HCT116 (cell line): ENCODE data around the gene AMN. TPM values are rescaled to one million over a fixed set of nuclear protein-coding genes. Genes with fewer than 3 reads are reported as not detected.

Experiments used
- ATAC-seq: fragments of 200-7000 bp; cut with Tn5 transposase; 2 replicates; pipeline ENCODE4 v1.9.1; 2020; ENCODE audit warnings: mild to moderate bottlenecking, moderate library complexity
- BruUV-seq: library from RNA; stranded (reverse); fragments of 400-500 nt; replicated peaks from 2 replicates; lab custom pipeline; 2021; lab: Mats Ljungman, UMichigan
- CTCF ChIA-PET: fragments of 300-600 bp; sonication (Branson Sonifier 250); formaldehyde crosslinking; loops from one replicate; lab custom pipeline; 2021; ENCODE audit warnings: antibody characterized with exemption; lab: Charles Lee
- POLR2A ChIA-PET: fragments of 300-600, 350-600 bp; sonication (Branson Sonifier 250); formaldehyde crosslinking; loops from one replicate; lab custom pipeline; 2021; ENCODE audit warnings: antibody characterized with exemption; lab: Charles Lee
- RAD21 ChIA-PET, 2 experiments: fragments of 300-600 bp; sonication (Branson Sonifier 250); formaldehyde crosslinking; loops; one replicate each; lab custom pipeline; 2023; ENCODE audit warnings: low total read pairs in 2 of 2; ENCODE audit not compliant: uncharacterized antibody in 2 of 2, unreplicated experiment in 2 of 2, low non-redundant PET in 1 of 2; lab: Charles Lee
- DNase-seq: peaks from one replicate; pipeline ENCODE4 v3.0.0-alpha.2; 2010; ENCODE audit warnings: low read depth, low spot score
- H2AFZ ChIP-seq: fragments of 200-600 bp; shearing (Covaris generic), sonication (generic); 2 replicates; pipeline ENCODE4 v1.6.1; 2017; ENCODE audit warnings: low read depth, mixed run types, mixed read lengths, antibody characterized with exemption, low read length; ENCODE audit not compliant: poor library complexity, severe bottlenecking
- H3K27ac ChIP-seq: 2 replicates; pipeline ENCODE4 v1.5.1; 2012; ENCODE audit warnings: low read depth, low read length
- H3K27me3 ChIP-seq: fragments of 200-600 bp; sonication (generic); 2 replicates; pipeline ENCODE4 v1.6.1; 2016; ENCODE audit warnings: mixed run types, low read length, mixed read lengths; ENCODE audit not compliant: insufficient read depth
- H3K36me3 ChIP-seq, 2 experiments: fragments of 200-500 bp in 1 of 2; fragments of 200-600 bp in 1 of 2; sonication (Bioruptor generic) in 1 of 2; sonication (generic) in 1 of 2; 2 replicates each; pipeline versions ENCODE4 v1.5.1 to v1.6.1; 2014 to 2016; ENCODE audit warnings: low read length in 2 of 2, inconsistent platforms in 1 of 2, mixed read lengths in 1 of 2, mixed run types in 1 of 2; ENCODE audit not compliant: insufficient read depth in 2 of 2, control insufficient read depth in 1 of 2
- H3K4me1 ChIP-seq, 2 experiments: fragments of 200-600 bp in 1 of 2; sonication (generic) in 1 of 2; 2 replicates each; pipeline versions ENCODE4 v1.5.1 to v1.6.1; 2012 to 2017; ENCODE audit warnings: low read length in 2 of 2, inconsistent platforms in 1 of 2, mild to moderate bottlenecking in 1 of 2, mixed read lengths in 1 of 2, mixed run types in 1 of 2, moderate library complexity in 1 of 2; ENCODE audit not compliant: insufficient read depth in 2 of 2, control insufficient read depth in 1 of 2
- H3K4me2 ChIP-seq: fragments of 200-600 bp; sonication (generic); 2 replicates; pipeline ENCODE4 v1.6.1; 2017; ENCODE audit warnings: mixed run types, low read length, mixed read lengths
- H3K4me3 ChIP-seq, 2 experiments: fragments of 200-600 bp in 1 of 2; sonication (generic) in 1 of 2; replicated peaks in 1 of 2; 2 replicates each; pipeline ENCODE4 v1.5.1; 2011 to 2016; ENCODE audit warnings: low read length in 2 of 2, control low read depth in 1 of 2, low read depth in 1 of 2, mild to moderate bottlenecking in 1 of 2, mixed read lengths in 1 of 2, mixed run types in 1 of 2
- H3K79me2 ChIP-seq: fragments of 200-600 bp; sonication (generic); 2 replicates; pipeline ENCODE4 v1.6.1; 2017; ENCODE audit warnings: mild to moderate bottlenecking, mixed run types, low read length, moderate library complexity, mixed read lengths; ENCODE audit not compliant: insufficient read depth
- H3K9ac ChIP-seq: fragments of 200-600 bp; sonication (generic); 2 replicates; pipeline ENCODE4 v1.6.1; 2016; ENCODE audit warnings: low read length, mixed read lengths
- H3K9me2 ChIP-seq: fragments of 200-600 bp; sonication (generic), shearing (Covaris generic); 2 replicates; pipeline ENCODE4 v1.6.1; 2017; ENCODE audit warnings: mixed run types, mild to moderate bottlenecking, moderate library complexity; ENCODE audit not compliant: insufficient read depth
- H3K9me3 ChIP-seq, 2 experiments: fragments of 200-500 bp in 1 of 2; fragments of 200-600 bp in 1 of 2; sonication (Bioruptor generic) in 1 of 2; sonication (generic) in 1 of 2; 2 replicates each; pipeline ENCODE4 v1.6.1; 2014 to 2017; ENCODE audit warnings: low read length in 2 of 2, mixed read lengths in 2 of 2, inconsistent platforms in 1 of 2, low read depth in 1 of 2, mild to moderate bottlenecking in 1 of 2, mixed run types in 1 of 2, moderate library complexity in 1 of 2; ENCODE audit not compliant: control insufficient read depth in 1 of 2, insufficient read depth in 1 of 2
- H4K20me1 ChIP-seq: fragments of 200-600 bp; sonication (generic), shearing (Covaris generic); 2 replicates; pipeline ENCODE4 v1.6.1; 2017; ENCODE audit warnings: mixed run types, mild to moderate bottlenecking, moderate library complexity; ENCODE audit not compliant: insufficient read depth
- CBX3 ChIP-seq: IDR thresholded peaks from 2 replicates; pipeline ENCODE4 v1.6.1; 2012; ENCODE audit warnings: low read depth
- POLR2A ChIP-seq: IDR thresholded peaks from 2 replicates; pipeline ENCODE4 v1.7.0; 2011; ENCODE audit warnings: borderline replicate concordance; ENCODE audit not compliant: insufficient read depth, insufficient read length; ENCODE audit errors: extremely low read depth
- TCF7L2 ChIP-seq: IDR thresholded peaks from 2 replicates; pipeline ENCODE4 v1.7.0; 2011; ENCODE audit warnings: borderline replicate concordance, inconsistent platforms; ENCODE audit not compliant: insufficient read depth, insufficient read length; ENCODE audit errors: extremely low read depth
- ZFX ChIP-seq: fragments of 450-650 bp; IDR thresholded peaks from 2 replicates; pipeline ENCODE4 v1.6.1; 2017
- ZNF274 ChIP-seq: fragments of 200-500 bp; sonication (Bioruptor generic); IDR thresholded peaks from 2 replicates; pipeline ENCODE4 v1.6.1; 2014; ENCODE audit warnings: mild to moderate bottlenecking, low read depth, low read length, inconsistent platforms
- intact Hi-C: fragments of 100-400 bp; cut with micrococcal nuclease; formaldehyde crosslinking; loops from 2 replicates; pipeline ENCODE4 v1.10.0; 2022
- total RNA-seq: library from RNA; stranded (reverse); gene quantifications from one replicate; pipeline ENCODE4 v1.2.1, GENCODE V29; 2021; ENCODE audit not compliant: unreplicated experiment
- TF ChIP-seq, protein P1 (sequence below), 3 experiments: fragments of 200-600 bp in 1 of 3; sonication (generic) in 1 of 3; IDR thresholded peaks in 2 of 3; conservative IDR thresholded peaks in 1 of 3; 2 replicates each; pipeline ENCODE4 v1.5.1; 2012 to 2017; ENCODE audit warnings: low read depth in 2 of 3, low read length in 2 of 3, antibody characterized with exemption in 1 of 3, borderline replicate concordance in 1 of 3, control low read depth in 1 of 3, mild to moderate bottlenecking in 1 of 3, mixed read lengths in 1 of 3, mixed run types in 1 of 3, moderate library complexity in 1 of 3; ENCODE audit not compliant: insufficient read depth in 1 of 3
- TF ChIP-seq, protein P2 (sequence below): IDR thresholded peaks from 2 replicates; pipeline ENCODE4 v1.6.1; 2011; ENCODE audit warnings: mild to moderate bottlenecking, low read length, moderate library complexity; ENCODE audit not compliant: insufficient replicate concordance; ENCODE audit errors: extremely low read depth
- TF ChIP-seq, protein P3 (sequence below): IDR thresholded peaks from 2 replicates; pipeline ENCODE4 v1.6.1; 2012

AMN gene
- total RNA-seq, 1 experiment from 2014 or later, result 5.7 TPM

DNA sequence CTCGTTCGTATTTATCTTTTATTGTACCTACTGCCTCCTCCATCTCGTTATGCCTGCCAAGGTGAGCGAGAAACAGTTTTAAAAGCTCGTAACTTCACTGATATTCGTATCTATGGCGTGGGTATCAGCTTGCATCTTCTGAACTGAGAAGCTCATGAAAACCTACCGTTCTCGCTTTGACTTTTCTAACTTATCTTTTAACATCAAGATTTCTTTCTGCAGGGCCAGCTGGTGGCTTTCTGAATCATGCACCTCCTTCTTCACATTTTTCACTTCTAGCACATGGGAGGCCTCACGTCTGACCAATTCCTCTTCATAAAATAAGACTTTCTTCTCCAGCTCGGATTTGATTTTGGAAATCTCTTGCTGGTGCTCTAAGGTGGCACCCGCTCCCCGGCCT is 45.8 kb downstream of the AMN start (continued):
- TF ChIP-seq, protein P1, sequence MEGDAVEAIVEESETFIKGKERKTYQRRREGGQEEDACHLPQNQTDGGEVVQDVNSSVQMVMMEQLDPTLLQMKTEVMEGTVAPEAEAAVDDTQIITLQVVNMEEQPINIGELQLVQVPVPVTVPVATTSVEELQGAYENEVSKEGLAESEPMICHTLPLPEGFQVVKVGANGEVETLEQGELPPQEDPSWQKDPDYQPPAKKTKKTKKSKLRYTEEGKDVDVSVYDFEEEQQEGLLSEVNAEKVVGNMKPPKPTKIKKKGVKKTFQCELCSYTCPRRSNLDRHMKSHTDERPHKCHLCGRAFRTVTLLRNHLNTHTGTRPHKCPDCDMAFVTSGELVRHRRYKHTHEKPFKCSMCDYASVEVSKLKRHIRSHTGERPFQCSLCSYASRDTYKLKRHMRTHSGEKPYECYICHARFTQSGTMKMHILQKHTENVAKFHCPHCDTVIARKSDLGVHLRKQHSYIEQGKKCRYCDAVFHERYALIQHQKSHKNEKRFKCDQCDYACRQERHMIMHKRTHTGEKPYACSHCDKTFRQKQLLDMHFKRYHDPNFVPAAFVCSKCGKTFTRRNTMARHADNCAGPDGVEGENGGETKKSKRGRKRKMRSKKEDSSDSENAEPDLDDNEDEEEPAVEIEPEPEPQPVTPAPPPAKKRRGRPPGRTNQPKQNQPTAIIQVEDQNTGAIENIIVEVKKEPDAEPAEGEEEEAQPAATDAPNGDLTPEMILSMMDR (IDR thresholded peaks at IDR 0.05 in 2 of 3, conservative IDR thresholded peaks at IDR 0.05 in 1 of 3; ENCODE audit: borderline replicate concordance in 1 of 3, insufficient read depth in 1 of 3, low read depth in 2 of 3, low read length in 2 of 3), result no peak

DNA sequence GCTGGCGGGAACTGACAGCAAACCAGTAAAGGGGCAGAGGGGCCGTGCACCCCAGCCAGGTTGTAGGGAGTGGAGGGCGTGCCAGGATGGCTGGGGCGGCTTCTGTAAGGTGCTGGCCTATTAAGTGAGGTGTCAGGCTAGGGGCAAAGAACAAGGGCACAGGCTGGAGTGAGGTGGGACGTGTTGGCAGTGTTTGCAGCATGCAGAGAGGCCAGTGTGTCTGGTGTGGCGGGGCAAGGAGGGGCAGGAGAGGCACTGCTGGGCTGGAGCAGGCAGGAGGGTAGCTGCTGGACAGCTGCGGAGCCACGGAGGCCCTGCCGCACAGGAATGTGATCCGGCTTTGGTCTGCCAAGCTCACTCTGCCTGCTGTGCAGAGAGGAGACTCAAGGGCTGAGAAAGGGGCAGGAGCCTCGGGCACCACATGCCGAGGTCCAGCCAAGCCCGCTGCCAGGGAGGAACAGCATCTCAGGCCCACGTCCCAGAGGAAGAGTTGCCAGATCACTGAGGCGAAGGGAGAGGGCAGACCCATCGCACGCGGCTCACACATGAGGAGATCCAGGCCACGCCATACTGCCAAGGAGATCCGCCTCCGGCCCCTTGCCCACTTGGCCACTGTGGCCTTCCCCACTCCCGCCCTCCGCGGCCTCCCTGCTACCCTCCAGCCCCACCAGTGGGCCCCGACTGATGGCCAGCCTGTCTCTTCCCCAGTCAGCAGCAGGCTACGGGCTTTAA is 46.8 kb downstream of the AMN start:
- Histone ChIP-seq H3K9ac (no peak overlapping the region), H3K4me1 (no peaks in the 10 kb centered on the region), H3K9me3 (no peaks in the 10 kb centered on the region), H3K4me3 (no peak overlapping the region), H4K20me1 (no peaks in the 10 kb centered on the region), H3K79me2 (no peaks in the 10 kb centered on the region), H3K9me2 (no peaks in the 10 kb centered on the region), H3K36me3 (peaks cover 31 to 45% of the 10 kb centered on the region in 2 experiments), H3K4me2 (no peak overlapping the region), H3K27me3 (no peaks in the 10 kb centered on the region), H3K27ac (no peak overlapping the region), H2AFZ (no peak overlapping the region)
- ChIA-PET POLR2A (no interaction called here), RAD21 (no interaction called here), CTCF (no interaction called here)
- TF ChIP-seq CBX3 (no peak), POLR2A (no peak), TCF7L2 (no peak), ZFX (no peak), ZNF274 (no peak)
- TF ChIP-seq, protein P2, sequence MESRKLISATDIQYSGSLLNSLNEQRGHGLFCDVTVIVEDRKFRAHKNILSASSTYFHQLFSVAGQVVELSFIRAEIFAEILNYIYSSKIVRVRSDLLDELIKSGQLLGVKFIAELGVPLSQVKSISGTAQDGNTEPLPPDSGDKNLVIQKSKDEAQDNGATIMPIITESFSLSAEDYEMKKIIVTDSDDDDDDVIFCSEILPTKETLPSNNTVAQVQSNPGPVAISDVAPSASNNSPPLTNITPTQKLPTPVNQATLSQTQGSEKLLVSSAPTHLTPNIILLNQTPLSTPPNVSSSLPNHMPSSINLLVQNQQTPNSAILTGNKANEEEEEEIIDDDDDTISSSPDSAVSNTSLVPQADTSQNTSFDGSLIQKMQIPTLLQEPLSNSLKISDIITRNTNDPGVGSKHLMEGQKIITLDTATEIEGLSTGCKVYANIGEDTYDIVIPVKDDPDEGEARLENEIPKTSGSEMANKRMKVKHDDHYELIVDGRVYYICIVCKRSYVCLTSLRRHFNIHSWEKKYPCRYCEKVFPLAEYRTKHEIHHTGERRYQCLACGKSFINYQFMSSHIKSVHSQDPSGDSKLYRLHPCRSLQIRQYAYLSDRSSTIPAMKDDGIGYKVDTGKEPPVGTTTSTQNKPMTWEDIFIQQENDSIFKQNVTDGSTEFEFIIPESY, result no peak
- TF ChIP-seq, protein P3, sequence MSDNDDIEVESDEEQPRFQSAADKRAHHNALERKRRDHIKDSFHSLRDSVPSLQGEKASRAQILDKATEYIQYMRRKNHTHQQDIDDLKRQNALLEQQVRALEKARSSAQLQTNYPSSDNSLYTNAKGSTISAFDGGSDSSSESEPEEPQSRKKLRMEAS, result no peak
- no peak for DNase-seq
- no peak for ATAC-seq
- no TSS peak for BruUV-seq
- intact Hi-C loops, result no loop called here
